OCI-LY3 (cell line): ENCODE data around the gene UFC1.

ENCODE experiments used
- H2AFZ ChIP-seq: fragments of 200-600, 300-600 bp; shearing (Covaris generic); 2 replicates; pipeline ENCODE4 v1.6.0; 2014; ENCODE audit warnings: antibody characterized with exemption, low read depth, low read length
- H3K27ac ChIP-seq: fragments of 200-600, 300-600 bp; sonication (generic); 2 replicates; pipeline ENCODE4 v1.5.1; 2014; ENCODE audit warnings: mild to moderate bottlenecking, low read length, moderate library complexity, mixed read lengths
- H3K27me3 ChIP-seq: fragments of 200-600, 300-600 bp; sonication (generic); 2 replicates; pipeline ENCODE4 v1.6.1; 2014; ENCODE audit warnings: low read depth, low read length, mixed read lengths
- H3K36me3 ChIP-seq: fragments of 200-600, 300-600 bp; sonication (generic); replicated peaks from 2 replicates; pipeline ENCODE3; 2014; ENCODE audit warnings: low read depth, low read length, mixed read lengths
- H3K4me1 ChIP-seq: fragments of 300-600, 200-600 bp; sonication (generic); 2 replicates; pipeline ENCODE4 v1.6.1; 2014; ENCODE audit warnings: low read length, mixed read lengths
- H3K4me2 ChIP-seq: fragments of 200-600, 300-600 bp; sonication (generic); 2 replicates; pipeline ENCODE4 v1.6.1; 2014; ENCODE audit warnings: low read length, mixed read lengths
- H3K4me3 ChIP-seq: fragments of 300-600, 200-600 bp; sonication (generic); 2 replicates; pipeline ENCODE4 v1.5.1; 2014; ENCODE audit warnings: antibody characterized with exemption, mild to moderate bottlenecking, low read length, moderate library complexity
- H3K79me2 ChIP-seq: fragments of 300-600, 200-600 bp; shearing (Covaris generic); 2 replicates; pipeline ENCODE4 v1.6.1; 2014; ENCODE audit warnings: mild to moderate bottlenecking, low read length, mixed read lengths
- H3K9ac ChIP-seq: fragments of 300-600, 200-600 bp; shearing (Covaris generic); 2 replicates; pipeline ENCODE4 v1.6.0; 2014; ENCODE audit warnings: mild to moderate bottlenecking, low read length, moderate library complexity
- H3K9me3 ChIP-seq: fragments of 200-600, 300-600 bp; shearing (Covaris generic); 2 replicates; pipeline ENCODE4 v1.6.1; 2014; ENCODE audit warnings: low read length, mixed read lengths; ENCODE audit not compliant: insufficient read depth
- H4K20me1 ChIP-seq: fragments of 200-600, 300-600 bp; sonication (generic); 2 replicates; pipeline ENCODE4 v1.6.1; 2016; ENCODE audit warnings: low read length, mixed read lengths; ENCODE audit not compliant: insufficient read depth
- EZH2phosphoT487 ChIP-seq: fragments of 200-600 bp; shearing (Covaris generic); IDR thresholded peaks from 2 replicates; pipeline ENCODE4 v1.6.1; 2018; ENCODE audit warnings: antibody characterized with exemption, mixed run types, low read depth
- TF ChIP-seq, protein P1 (sequence below): fragments of 200-600, 300-600 bp; sonication (generic); IDR thresholded peaks from 2 replicates; pipeline ENCODE4 v1.5.1; 2014; ENCODE audit warnings: antibody characterized with exemption, low read length, low read depth

Gene UFC1

DNA sequence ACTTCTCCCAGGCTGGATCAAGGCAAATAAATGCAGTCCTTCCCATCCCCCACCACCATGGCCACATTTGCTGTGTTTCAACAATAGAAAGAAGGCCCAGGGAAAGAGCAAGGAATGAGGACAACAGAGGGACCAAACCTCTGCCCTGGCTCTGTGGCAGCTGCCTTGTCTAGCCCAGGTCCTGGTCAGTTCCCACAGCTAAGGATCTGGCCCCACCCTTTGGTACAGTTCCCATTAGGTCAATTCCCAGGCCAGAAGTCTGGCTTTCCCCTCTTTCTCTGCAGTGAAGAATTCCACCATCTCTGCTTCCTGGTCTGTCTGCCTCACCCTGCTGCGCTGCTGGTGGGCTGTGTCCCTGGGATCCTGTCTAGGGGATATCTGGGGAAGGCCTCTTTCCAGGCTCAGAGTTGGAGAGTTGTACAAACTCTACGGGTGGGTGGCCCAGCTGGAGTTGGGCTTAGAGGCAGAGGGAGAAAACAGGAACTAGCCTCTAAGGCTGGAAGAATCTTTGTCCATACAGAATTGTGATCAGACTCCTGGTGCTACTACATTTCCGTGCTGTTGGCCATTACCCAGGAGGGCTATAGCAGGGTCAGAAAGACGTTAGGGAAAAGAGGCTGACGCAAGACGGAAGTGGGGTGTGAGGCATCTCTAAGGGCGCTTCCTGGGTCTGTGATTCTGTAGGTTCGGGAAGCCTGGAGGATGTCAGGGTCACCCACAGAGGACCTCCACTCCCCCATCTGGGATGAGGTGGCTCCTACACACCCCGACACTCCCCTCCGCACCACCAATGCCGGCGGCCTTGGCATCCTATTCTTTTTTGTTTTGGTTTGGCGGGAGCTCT is 47.4 kb downstream of the UFC1 start:
- peak overlapping the region; percentile 62 for H3K27ac ChIP-seq
- H3K4me1 ChIP-seq = peaks cover 28% of the 10 kb centered on the region
- H3K27me3 ChIP-seq = no peaks in the 10 kb centered on the region
- H3K4me2 ChIP-seq = peak overlapping the region; percentile 86
- TF ChIP-seq EZH2phosphoT487 = no peak
- TF ChIP-seq, protein P1, sequence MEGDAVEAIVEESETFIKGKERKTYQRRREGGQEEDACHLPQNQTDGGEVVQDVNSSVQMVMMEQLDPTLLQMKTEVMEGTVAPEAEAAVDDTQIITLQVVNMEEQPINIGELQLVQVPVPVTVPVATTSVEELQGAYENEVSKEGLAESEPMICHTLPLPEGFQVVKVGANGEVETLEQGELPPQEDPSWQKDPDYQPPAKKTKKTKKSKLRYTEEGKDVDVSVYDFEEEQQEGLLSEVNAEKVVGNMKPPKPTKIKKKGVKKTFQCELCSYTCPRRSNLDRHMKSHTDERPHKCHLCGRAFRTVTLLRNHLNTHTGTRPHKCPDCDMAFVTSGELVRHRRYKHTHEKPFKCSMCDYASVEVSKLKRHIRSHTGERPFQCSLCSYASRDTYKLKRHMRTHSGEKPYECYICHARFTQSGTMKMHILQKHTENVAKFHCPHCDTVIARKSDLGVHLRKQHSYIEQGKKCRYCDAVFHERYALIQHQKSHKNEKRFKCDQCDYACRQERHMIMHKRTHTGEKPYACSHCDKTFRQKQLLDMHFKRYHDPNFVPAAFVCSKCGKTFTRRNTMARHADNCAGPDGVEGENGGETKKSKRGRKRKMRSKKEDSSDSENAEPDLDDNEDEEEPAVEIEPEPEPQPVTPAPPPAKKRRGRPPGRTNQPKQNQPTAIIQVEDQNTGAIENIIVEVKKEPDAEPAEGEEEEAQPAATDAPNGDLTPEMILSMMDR = no peak
- peak overlapping the region; percentile 91 for H3K4me3 ChIP-seq
- H3K9me3 ChIP-seq = no peaks in the 10 kb centered on the region
- no peaks in the 10 kb centered on the region for H4K20me1 ChIP-seq
- H2AFZ ChIP-seq = peak overlapping the region; percentile 84
- peaks cover 20% of the 10 kb centered on the region for H3K79me2 ChIP-seq
- H3K9ac ChIP-seq = peak overlapping the region; percentile 96
- H3K36me3 ChIP-seq = peaks cover 22% of the 10 kb centered on the region

DNA sequence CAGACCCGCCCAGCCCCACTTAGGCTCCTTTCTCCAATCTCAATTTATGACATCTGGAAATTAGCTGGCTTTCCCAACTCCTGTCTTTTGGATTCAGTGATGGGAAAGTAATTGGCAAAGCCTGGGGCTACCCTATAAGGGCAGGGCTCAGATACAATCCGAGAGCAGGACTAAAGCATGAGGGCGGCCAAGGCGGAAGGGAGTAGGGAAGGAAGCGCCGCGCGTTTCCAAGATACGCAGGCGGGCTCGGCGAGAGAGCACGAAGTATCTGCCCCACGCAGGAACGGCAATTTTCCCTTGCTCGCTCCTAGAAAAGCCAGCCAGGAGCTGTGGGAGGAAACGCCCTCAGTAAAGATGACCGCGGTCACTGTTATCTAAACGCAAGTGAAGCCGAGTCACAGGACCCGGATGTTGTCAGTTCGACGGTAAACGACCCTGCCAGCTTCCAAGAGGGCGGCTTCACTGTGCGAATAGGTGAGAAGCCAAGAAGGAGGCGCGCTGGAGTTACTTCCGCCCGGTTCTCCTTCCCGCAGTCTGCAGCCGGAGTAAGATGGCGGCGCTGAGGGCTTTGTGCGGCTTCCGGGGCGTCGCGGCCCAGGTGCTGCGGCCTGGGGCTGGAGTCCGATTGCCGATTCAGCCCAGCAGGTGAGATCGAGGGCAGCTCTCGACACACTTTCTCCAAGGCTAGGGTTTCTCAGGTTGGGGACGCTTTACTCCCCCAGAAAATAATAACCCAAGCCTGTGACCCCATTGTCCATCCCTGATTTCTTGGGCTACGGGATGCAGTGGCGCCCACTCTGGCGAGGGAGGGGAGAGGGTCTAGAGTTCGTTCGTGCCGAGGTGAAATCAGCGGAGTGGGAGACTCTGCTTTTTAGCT is 48.3 kb downstream of the UFC1 start, which contains the start of gene NDUFS2:
NDUFS2 (plus strand) TSS at position 532 of the 877 bp plus-strand sequence; CDS start at position 551, 19 bp downstream.
- no peaks in the 10 kb centered on the region for H3K9me3 ChIP-seq
- H3K9ac ChIP-seq = peak within 1 kb of the TSS; percentile 96
- H2AFZ ChIP-seq = peak within 1 kb of the TSS; percentile 84
- no peaks in the 10 kb centered on the region for H3K27me3 ChIP-seq
- peaks cover 28% of the 10 kb centered on the region for H3K4me1 ChIP-seq
- peaks cover 20% of the 10 kb centered on the region for H3K79me2 ChIP-seq
- no peaks in the 10 kb centered on the region for H4K20me1 ChIP-seq
- peak within 1 kb of the TSS; percentile 91 for H3K4me3 ChIP-seq
- H3K27ac ChIP-seq = peak within 1 kb of the TSS; percentile 62
- peak within 1 kb of the TSS; percentile 86 for H3K4me2 ChIP-seq
- H3K36me3 ChIP-seq = peaks cover 30% of the 10 kb centered on the region
- TF ChIP-seq, protein P1 = peak; percentile 43
- no peak for TF ChIP-seq EZH2phosphoT487

DNA sequence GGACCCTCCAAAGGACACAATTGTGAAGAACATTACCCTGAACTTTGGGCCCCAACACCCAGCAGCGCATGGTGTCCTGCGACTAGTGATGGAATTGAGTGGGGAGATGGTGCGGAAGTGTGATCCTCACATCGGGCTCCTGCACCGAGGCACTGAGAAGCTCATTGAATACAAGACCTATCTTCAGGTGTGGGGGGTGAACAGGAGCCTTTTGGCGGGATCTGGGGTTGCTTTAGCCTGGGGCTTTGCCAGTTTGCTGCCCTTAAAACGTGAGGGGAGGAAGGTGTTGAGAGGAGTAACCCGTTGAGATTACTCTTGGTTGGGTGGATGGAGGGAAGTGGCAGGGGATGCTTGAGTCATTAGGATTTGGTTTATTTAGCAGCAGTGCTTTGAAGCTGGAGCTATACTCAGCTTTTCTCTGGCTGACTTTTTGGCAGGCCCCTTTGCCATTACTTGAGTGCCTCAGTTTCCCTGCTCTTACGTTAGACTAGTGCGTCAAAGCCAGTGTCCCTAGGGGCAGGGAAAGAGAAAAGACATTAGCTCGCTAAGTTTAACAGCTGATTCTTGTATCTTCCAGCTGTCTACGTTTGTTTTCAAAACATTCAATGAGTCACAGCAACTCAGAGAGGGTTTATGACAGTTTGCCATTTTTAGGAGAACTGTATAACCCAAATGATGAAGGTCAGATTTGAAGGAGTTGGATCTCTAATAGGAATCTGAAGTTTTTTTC is 52.8 kb downstream of the UFC1 start:
- Histone ChIP-seq H3K27ac (no peak overlapping the region), H2AFZ (no peak overlapping the region), H3K27me3 (no peaks in the 10 kb centered on the region), H3K36me3 (peaks cover 57% of the 10 kb centered on the region), H3K79me2 (peaks cover 20% of the 10 kb centered on the region), H3K9me3 (no peaks in the 10 kb centered on the region), H3K4me1 (peaks cover 14% of the 10 kb centered on the region), H3K9ac (no peak overlapping the region), H4K20me1 (no peaks in the 10 kb centered on the region), H3K4me3 (no peak overlapping the region), H3K4me2 (no peak overlapping the region)
- TF ChIP-seq, protein P1 = no peak
- no peak for TF ChIP-seq EZH2phosphoT487
